HG03460 (cell line): ENCODE data around the gene TTLL13.

Source experiments
- ATAC-seq: cut with Tn5 transposase; IDR thresholded peaks from one replicate; pipeline ENCODE4 v1.9.1; 2021; ENCODE audit not compliant: unreplicated experiment

TTLL13 gene

GRCh38 chr15:90249203-90249863 lies at the start of gene TTLL13:
TTLL13 (plus strand) TSS chr15:90249556; CDS start chr15:90250631, 1,075 bp downstream.
- ATAC-seq, result peak; percentile 83

GRCh38 chr15:90200534-90201129 lies 48.7 kb upstream of the TTLL13 start:
- ATAC-seq, result peak; percentile 27

- peak; percentile 82 for ATAC-seq
Observed at GRCh38 chr15:90201130-90201943, 48.0 kb upstream of the TTLL13 start, which contains the start of gene SEMA4B. SEMA4B (plus strand) TSS chr15:90201330; CDS start chr15:90201579, 249 bp downstream.

- no peak for ATAC-seq
Observed at GRCh38 chr15:90201944-90202375, 47.4 kb upstream of the TTLL13 start.

GRCh38 chr15:90202929-90203328 lies 46.4 kb upstream of the TTLL13 start:
- no peak for ATAC-seq

GRCh38 chr15:90203473-90203872 lies 45.9 kb upstream of the TTLL13 start:
- ATAC-seq, result no peak

GRCh38 chr15:90203922-90204321 lies 45.4 kb upstream of the TTLL13 start:
- no peak for ATAC-seq

GRCh38 chr15:90205050-90205848 lies 44.1 kb upstream of the TTLL13 start:
- no peak for ATAC-seq

- ATAC-seq, result no peak
Observed at GRCh38 chr15:90205886-90206285, 43.5 kb upstream of the TTLL13 start.

- ATAC-seq, result no peak
Observed at GRCh38 chr15:90207252-90207651, 42.1 kb upstream of the TTLL13 start.

- no peak for ATAC-seq
Observed at GRCh38 chr15:90208356-90208755, 41.0 kb upstream of the TTLL13 start.

GRCh38 chr15:90209591-90209990 lies 39.8 kb upstream of the TTLL13 start:
- ATAC-seq, result peak; percentile 47

- no peak for ATAC-seq
Observed at GRCh38 chr15:90210593-90210992, 38.8 kb upstream of the TTLL13 start.

- ATAC-seq, result no peak
Observed at GRCh38 chr15:90211009-90211408, 38.3 kb upstream of the TTLL13 start.

- no peak for ATAC-seq
Observed at GRCh38 chr15:90211440-90212143, 37.8 kb upstream of the TTLL13 start.

GRCh38 chr15:90212221-90213098 lies 36.9 kb upstream of the TTLL13 start:
- ATAC-seq, result no peak

GRCh38 chr15:90213122-90213817 lies 36.1 kb upstream of the TTLL13 start:
- no peak for ATAC-seq

GRCh38 chr15:90213818-90214204 lies 35.5 kb upstream of the TTLL13 start:
- no peak for ATAC-seq
